Stomach (tissue), 9 donors: ENCODE results near the gene SORCS3. TPM values are rescaled to one million over a fixed set of nuclear protein-coding genes. Genes with fewer than 3 reads are reported as not detected.

ENCODE experiments used
- DNase-seq, 2 donors: peaks; one replicate each; pipeline versions ENCODE4 v3.0.0 to v3.0.0-alpha.2; 2013 to 2019
- H3K27ac ChIP-seq, 5 donors: fragments of 200-600 bp in 4 of 5; sonication (generic) in 4 of 5; one replicate each; pipeline ENCODE4 v1.5.1; 2013 to 2019; ENCODE audit warnings: mild to moderate bottlenecking in 1 of 5, moderate library complexity in 1 of 5
- H3K27me3 ChIP-seq, 3 donors: fragments of 200-600 bp; sonication (generic); one replicate each; pipeline ENCODE4 v1.5.1; 2017 to 2019; ENCODE audit warnings: mixed run types in 1 of 3
- H3K36me3 ChIP-seq, 4 donors: fragments of 200-600 bp; sonication (generic); 1 replicate in 3 of 4; 2 replicates in 1 of 4; pipeline ENCODE4 v1.5.1; 2016 to 2019
- H3K4me1 ChIP-seq, 4 donors: fragments of 200-600 bp; sonication (generic); one replicate each; pipeline ENCODE4 v1.5.1; 2016 to 2019
- H3K4me3 ChIP-seq, 4 donors: fragments of 200-600 bp; sonication (generic) in 3 of 4; one replicate each; pipeline ENCODE4 v1.5.1; 2016 to 2019; ENCODE audit warnings: mild to moderate bottlenecking in 1 of 4
- H3K9me3 ChIP-seq, 4 donors: fragments of 200-600 bp; sonication (generic); one replicate each; pipeline ENCODE4 v1.5.1; 2016 to 2019
- CTCF ChIP-seq, 7 experiments: fragments of 450-650 bp in 4 of 7; fragments of 200-600 bp in 3 of 7; sonication (generic) in 3 of 7; IDR thresholded peaks; one replicate each; pipeline ENCODE4 v1.5.1; 2016 to 2019; ENCODE audit warnings: antibody characterized with exemption in 7 of 7, control low read depth in 2 of 7, mild to moderate bottlenecking in 1 of 7
- EP300 ChIP-seq: sonication (generic); formaldehyde crosslinking; IDR thresholded peaks from one replicate; pipeline ENCODE4 v1.6.1; 2017; ENCODE audit warnings: antibody characterized with exemption
- POLR2A ChIP-seq, 4 donors: fragments of 450-650 bp; IDR thresholded peaks; one replicate each; pipeline ENCODE4 v1.6.1; 2016; ENCODE audit warnings: antibody characterized with exemption in 4 of 4, control low read depth in 2 of 4, mild to moderate bottlenecking in 1 of 4, moderate library complexity in 1 of 4
- POLR2AphosphoS5 ChIP-seq, 3 donors: sonication (generic); formaldehyde crosslinking; IDR thresholded peaks; one replicate each; pipeline ENCODE4 v1.6.1; 2016; ENCODE audit warnings: antibody characterized with exemption in 3 of 3
- WGBS, 5 donors: extraction: QIAGEN DNeasy Blood & Tissue Kit in 3 of 5; methylation state at CpG; one replicate each; pipeline versions ENCODE4 v1.1.5 to v1.1.7; 2013 to 2018; 5-methylcytosine and 5-hydroxymethylcytosine counted together
- intact Hi-C: fragments of 100-400 bp; cut with DNase I; formaldehyde crosslinking; loops from one replicate; pipeline ENCODE4 v1.15.1; 2023; ENCODE audit warnings: low total_unique reads
- polyA plus RNA-seq, 3 donors: library from polyadenylated mRNA; stranded (reverse); fragments of 200-250 nt; gene quantifications; one replicate each; pipeline ENCODE4 v1.2.3, GENCODE V29; 2013
- total RNA-seq, 5 donors: library from RNA; depleted of rRNA; stranded (reverse); fragments of >200 nt; gene quantifications; one replicate each; pipeline versions ENCODE4 v1.1.0 to v1.2.3, GENCODE V29; 2014 to 2016
- donor health status: healthy with polysubstance abuse.
- donor health status: Bipolar disorder and iron deficiency.
- donor health status: healthy.

The SORCS3 gene
- total and polyA plus RNA-seq, 8 donors, result 0.06 to 2.6 (median 0.20) TPM; not detected in 4

DNA sequence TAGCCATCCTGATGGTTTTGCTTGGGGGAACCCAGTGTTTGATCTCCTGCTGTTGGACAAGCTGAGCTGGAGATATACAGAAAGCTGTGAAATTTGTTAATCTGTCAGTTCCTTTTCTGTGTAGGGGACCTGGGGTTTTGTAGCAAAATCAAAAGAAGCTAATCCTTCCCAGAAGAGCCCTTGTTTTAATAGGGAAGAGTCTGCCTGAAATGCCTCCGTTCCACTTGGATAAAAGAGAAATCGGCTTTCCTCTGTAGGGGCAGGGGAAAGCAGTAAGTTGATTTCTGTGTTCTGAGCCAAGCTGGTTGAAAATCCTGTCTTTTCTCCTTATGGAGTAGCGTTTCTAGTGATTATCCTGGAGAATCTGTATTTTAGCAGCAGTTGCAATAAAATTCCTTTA lies 472.6 kb downstream of the SORCS3 start:
- H3K36me3 ChIP-seq, result no peaks in the 10 kb centered on the region
- intact Hi-C loops, result no loop called here
- H3K9me3 ChIP-seq, result no peaks in the 10 kb centered on the region
- H3K4me1 ChIP-seq, result no peaks in the 10 kb centered on the region
- H3K27ac ChIP-seq, result no peak overlapping the region
- no peak for DNase-seq
- no peaks in the 10 kb centered on the region for H3K27me3 ChIP-seq
- TF ChIP-seq POLR2A (IDR thresholded peaks at IDR 0.05), result no peak
- 54 to 73% (median 58%) methylated on average over 3 of the region's 3 CpGs for WGBS, 5 donors
- H3K4me3 ChIP-seq, result no peak overlapping the region

DNA sequence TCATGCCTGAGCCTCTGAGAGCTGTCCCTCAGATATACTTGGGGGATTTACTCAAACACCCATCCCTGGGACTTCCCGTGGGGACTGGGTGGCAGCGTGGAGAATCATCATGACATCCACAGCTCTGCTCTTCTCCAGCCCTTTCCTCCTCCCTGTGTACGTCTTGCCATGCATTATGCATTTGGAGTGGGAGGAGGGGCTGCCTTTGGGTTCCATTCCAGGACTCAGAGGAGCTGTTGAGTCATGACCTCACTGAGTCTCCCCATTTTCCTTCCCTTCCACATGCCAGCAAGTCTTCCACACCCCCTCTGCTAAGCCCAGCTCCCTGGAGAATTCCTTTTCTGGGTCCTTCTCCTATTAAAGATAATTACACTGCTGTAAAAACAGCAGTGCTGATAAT lies 480.7 kb downstream of the SORCS3 start:
- Histone ChIP-seq H3K4me1 (no peaks in the 10 kb centered on the region), H3K27ac (no peak overlapping the region), H3K27me3 (no peaks in the 10 kb centered on the region), H3K9me3 (no peaks in the 10 kb centered on the region), H3K36me3 (no peaks in the 10 kb centered on the region), H3K4me3 (no peak overlapping the region)
- intact Hi-C loops, result no loop called here
- TF ChIP-seq CTCF (IDR thresholded peaks at IDR 0.05) (no peak), POLR2AphosphoS5 (IDR thresholded peaks at IDR 0.05) (no peak), POLR2A (IDR thresholded peaks at IDR 0.05) (no peak)
- no peak for DNase-seq
- WGBS, 5 donors, result 71 to 85% (median 79%) methylated on average over 3 of the region's 3 CpGs

DNA sequence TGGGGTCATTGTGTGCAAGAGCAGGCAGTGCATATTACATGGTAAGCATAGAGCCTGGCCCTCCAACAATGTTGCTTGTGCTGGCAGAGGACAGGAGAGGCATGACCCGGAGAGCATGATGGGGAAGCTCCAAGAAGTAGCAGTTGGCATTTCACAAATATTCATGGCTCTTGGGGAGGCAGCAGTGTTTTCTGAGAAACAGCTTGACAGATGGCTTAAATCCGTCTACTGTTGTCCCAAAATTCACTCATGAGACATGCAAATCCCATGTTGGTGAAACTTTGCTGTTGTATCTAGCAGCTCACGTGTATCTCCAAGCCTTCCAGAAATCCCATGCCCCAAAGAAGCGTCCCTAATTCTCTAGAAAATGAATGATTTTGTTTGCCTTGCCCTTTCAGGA lies 487.0 kb downstream of the SORCS3 start:
- DNase-seq, result no peak
- intact Hi-C loops, result no loop called here
- H3K27ac ChIP-seq, result no peak overlapping the region

GRCh38 chr10:105138358-105138757 lies 497.3 kb downstream of the SORCS3 start:
- DNase-seq, result peak in 1 of 2 donors; percentile 5
- H3K4me3 ChIP-seq, result no peak overlapping the region
- intact Hi-C loops, result no loop called here
- H3K9me3 ChIP-seq, result no peaks in the 10 kb centered on the region
- H3K4me1 ChIP-seq, result no peaks in the 10 kb centered on the region
- H3K36me3 ChIP-seq, result no peaks in the 10 kb centered on the region
- no peaks in the 10 kb centered on the region for H3K27me3 ChIP-seq
- 73 to 85% (median 83%) methylated on average over 3 of the region's 3 CpGs for WGBS, 5 donors
- H3K27ac ChIP-seq, result no peak overlapping the region
- TF ChIP-seq POLR2AphosphoS5 (IDR thresholded peaks at IDR 0.05) (no peak), POLR2A (IDR thresholded peaks at IDR 0.05) (no peak), CTCF (IDR thresholded peaks at IDR 0.05) (no peak), EP300 (no peak)

More for the DNA sequence above, 487.0 kb downstream of the SORCS3 start:
- TF ChIP-seq POLR2A (IDR thresholded peaks at IDR 0.05) (no peak), CTCF (IDR thresholded peaks at IDR 0.05) (no peak), POLR2AphosphoS5 (IDR thresholded peaks at IDR 0.05) (no peak)
- H3K4me1 ChIP-seq, result no peaks in the 10 kb centered on the region
- no peaks in the 10 kb centered on the region for H3K9me3 ChIP-seq
- WGBS, 5 donors, result 77 to 86% (median 85%) methylated on average over 4 of the region's 4 CpGs
- no peaks in the 10 kb centered on the region for H3K36me3 ChIP-seq
- H3K4me3 ChIP-seq, result no peak overlapping the region
- no peaks in the 10 kb centered on the region for H3K27me3 ChIP-seq

GRCh38 chr10:105139363-105139896 lies 498.3 kb downstream of the SORCS3 start:
- DNase-seq, result no peak
- intact Hi-C loops, result no loop called here
- Histone ChIP-seq H3K27ac (no peak overlapping the region), H3K4me3 (no peak overlapping the region), H3K4me1 (no peaks in the 10 kb centered on the region), H3K27me3 (no peaks in the 10 kb centered on the region), H3K36me3 (no peaks in the 10 kb centered on the region), H3K9me3 (no peaks in the 10 kb centered on the region)
- 49 to 65% (median 57%) methylated on average over 6 of the region's 6 CpGs for WGBS, 5 donors
- TF ChIP-seq CTCF (IDR thresholded peaks at IDR 0.05) (no peak), POLR2A (IDR thresholded peaks at IDR 0.05) (no peak), EP300 (no peak), POLR2AphosphoS5 (IDR thresholded peaks at IDR 0.05) (no peak)
